ENCODE data around the gene PPP6R3.

DNA sequence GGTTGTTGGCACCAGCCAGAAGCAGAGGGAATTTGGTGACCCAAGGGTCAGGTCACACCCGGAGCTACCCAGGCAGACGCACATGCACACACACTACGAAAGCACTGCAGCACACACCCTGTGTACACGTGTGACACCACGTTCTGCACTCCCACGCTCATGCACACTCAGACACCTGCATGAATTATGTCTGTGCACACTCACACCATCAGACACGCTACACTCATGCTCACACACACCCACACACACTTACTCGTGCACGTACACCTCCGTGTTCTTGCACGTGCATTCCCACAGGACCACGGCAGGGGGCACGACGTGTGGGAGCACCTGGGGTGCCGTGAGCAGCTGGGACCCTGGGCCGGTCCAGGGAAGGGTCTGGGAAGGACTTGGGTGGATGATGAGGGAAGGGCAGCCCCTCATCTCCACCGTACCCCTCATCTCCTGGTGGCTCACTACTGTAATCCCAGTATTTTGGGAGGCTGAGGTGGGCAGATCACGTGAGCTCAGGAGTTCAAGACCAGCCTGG lies 203.0 kb downstream of the PPP6R3 start:
- TF ChIP-seq CTCF (IDR thresholded peaks at IDR 0.05) (no peak), POLR2A (IDR thresholded peaks at IDR 0.05) (no peak)
